HG03064 (cell line): ENCODE measurements around the gene RPRD1B.

Experiments
- ATAC-seq: cut with Tn5 transposase; IDR thresholded peaks from one replicate; pipeline ENCODE4 v1.9.1; 2021; ENCODE audit warnings: low read depth; ENCODE audit not compliant: unreplicated experiment

RPRD1B gene

DNA sequence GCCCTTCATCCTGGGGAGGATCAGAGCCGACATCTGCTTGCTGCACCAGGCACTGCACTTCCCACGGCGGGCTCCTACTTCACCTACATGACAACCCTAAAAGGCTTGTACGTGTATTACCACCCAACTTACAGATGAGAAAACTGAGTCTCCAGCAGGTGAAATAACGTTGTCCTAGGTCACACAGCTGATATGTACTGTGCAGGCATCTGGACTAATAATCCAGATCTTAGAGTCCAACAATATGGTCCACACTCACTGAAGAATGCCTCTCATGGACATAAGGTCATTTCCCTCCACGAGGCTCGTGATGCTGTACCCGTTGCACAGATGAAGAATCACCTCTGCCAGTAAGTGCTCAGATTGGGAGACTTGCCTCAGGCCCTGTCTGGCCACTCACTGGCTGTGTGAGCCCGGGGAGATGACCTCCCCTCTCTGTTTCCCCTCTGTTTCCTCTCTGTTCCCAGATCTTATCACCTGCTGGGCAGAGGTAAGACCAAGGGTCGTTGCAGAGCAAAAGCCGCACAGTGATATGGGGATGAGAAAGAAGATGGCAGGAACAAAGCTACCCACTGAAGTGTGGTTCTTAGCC, 99.5 kb downstream of the RPRD1B start:
- ATAC-seq, result no peak

DNA sequence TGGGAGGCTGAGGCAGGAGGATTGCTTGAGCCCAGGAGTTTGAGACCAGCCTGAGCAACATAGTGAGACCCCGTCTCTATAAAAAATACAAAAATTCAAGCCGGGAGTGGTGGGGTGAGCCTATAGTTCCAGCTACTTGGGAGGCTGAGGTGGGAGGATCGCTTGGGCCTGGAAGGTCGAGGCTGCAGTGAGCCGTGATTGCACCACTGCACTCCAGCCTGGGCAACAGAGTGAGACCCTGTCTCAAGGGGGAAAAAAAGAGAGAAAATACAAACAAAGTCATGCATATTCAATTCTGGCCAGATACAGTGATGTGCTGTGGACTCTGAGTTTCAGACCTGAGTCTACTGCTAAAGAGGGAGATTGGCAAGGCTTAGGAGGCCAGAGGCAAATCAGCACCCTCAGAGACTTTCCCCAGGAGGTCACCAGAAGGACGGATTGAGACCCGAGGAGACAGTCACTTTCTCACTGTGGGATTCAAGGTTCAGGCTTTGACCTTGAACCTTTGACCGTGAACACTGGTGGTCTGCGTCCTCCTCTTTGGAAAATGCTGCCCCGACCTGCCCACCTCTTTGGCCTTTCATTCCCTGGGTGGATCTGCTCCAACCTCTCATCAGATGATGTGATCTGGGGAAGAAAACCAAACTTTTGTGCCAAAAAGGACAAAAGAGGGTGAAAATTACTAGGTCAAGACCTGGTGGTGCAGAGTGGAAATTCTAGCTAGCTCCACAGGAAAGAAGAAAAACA, 100.3 kb downstream of the RPRD1B start:
- ATAC-seq, result no peak

GRCh38 chr20:38134427-38135270, 101.1 kb downstream of the RPRD1B start:
- no peak for ATAC-seq

DNA sequence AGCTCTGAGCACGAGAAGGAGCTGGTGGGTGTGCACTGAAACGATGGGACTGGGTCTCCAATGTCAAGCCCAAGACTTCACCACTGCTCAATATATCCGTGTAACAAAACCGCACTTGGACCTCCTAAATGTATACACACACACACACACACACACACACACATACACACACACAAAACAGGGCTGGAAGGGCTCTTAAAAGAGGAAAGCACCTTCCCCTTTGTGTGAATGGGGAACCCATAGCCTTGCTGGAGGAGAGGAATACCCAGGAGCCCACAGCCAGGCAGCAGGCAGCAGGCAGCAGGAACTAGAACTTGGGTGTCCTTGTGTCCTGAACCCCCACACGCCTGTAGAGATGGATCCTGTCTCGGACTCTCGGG, 101.7 kb downstream of the RPRD1B start:
- ATAC-seq, result no peak

GRCh38 chr20:38135651-38136420, 102.3 kb downstream of the RPRD1B start:
- no peak for ATAC-seq

GRCh38 chr20:38136421-38137245, 103.1 kb downstream of the RPRD1B start:
- no peak for ATAC-seq

DNA sequence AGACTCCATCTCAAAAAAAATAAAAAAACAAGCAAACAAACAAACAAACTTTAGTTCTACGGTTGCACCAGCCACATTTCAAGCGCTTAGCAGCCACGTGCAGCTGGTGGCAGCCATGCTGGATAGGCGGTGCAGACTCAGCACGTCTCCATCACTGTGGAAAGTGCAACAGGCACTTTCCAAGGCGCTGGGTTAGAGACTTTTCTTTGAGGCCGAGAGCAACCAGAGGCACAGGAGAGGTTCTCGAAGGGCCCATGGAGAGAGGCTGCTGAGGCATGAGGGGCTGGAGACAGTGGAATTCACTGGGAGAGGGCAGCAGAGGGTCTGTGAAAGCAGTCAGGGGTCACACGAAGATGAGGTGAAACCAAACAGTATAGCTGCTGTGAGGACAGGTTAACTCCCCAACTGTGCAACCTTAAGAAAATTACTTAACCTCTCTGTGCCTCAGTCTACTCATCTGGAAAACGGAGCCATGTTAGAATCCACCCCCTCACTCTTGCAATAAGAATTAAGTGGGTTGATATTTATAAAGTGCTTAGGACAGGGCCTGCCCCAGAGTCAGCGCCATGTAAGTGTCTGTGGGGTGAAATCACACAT, 104.0 kb downstream of the RPRD1B start:
- ATAC-seq, result no peak

GRCh38 chr20:38138086-38138778, 104.7 kb downstream of the RPRD1B start:
- no peak for ATAC-seq

DNA sequence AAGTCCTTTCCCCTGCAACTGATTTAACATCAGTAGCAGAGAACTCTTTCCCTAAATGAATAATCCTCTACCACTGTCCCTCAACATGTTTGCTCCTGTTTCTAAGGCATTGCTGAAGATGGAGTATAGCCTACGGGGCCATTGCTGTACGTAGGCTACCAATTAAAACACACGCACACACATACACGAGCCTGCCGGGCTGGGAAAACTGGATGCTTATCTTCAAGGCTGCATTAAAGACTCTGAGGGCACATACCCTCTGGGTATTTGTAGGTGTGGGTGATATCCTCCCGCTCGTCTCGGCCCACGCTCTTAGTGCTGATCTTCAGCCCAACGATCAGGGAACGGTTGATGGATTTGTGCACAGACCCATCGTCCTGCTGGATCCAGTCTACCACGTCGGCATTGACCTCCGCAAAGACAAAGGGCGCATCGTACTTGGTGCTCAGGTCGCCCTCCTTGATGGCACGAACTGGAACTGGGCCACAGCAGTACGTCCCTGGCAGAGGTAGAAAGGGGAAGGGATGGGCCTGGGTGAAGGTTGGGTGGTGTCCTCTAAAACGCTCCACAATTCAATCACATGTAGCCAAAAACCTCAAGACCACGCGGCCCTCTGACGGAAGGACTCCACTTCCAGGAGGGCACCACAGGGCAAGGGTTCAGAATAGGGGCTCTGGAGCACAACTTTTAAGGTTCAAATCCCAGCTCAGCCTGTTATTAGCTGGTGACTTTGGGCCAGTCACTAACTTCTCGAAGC, 105.8 kb downstream of the RPRD1B start:
- ATAC-seq, result no peak

- no peak for ATAC-seq
Measured at GRCh38 chr20:38139977-38140753, 106.6 kb downstream of the RPRD1B start.

- no peak for ATAC-seq
Measured at GRCh38 chr20:38141204-38141888, 107.8 kb downstream of the RPRD1B start.
